Stimulated activated naive CD4-positive, alpha-beta T cell (primary cell): ENCODE measurements around the gene PEX26.
"Not testable (repeated sequence)": the region's sequence is repeated elsewhere in the genome, so short reads cannot be mapped to it uniquely, and the experiment has no call there.

ENCODE experiments used
- DNase-seq, 6 experiments: peaks; one replicate each; lab custom pipeline; 2025; lab: John Stamatoyannopoulos, UW

PEX26 gene

DNA sequence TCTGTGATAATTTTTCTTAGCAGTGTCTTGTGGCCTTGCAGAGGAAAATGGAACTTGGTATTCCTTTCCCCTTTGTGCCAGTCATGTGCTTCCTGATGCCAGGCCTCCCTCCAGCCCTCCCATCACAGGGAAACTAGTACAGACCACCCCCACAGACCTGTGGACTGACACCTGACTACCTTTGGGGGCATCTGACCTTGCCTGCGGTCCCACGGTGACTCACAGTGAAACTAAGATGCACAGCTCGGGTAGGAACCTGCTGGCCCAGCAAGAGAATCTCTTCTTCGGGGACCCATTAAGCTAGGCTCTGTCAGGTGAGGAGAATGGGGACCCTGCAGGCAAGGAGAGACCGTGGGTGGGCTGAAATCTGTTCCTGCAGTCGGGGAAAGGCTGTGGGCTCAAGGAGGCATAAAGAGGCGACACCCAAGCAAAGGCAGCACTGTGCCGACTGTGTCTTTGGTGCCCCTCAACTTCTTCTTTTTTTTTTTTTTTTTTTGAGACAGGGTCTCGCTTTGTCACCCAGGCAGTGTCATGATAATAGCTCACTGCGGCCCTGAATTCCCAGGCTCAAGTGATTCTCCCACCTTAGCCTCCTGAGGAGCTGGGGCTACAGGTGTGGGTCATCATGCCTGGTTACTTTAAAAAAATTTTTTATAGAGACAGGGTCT lies 20.8 kb upstream of the PEX26 start:
- no peak for DNase-seq

DNA sequence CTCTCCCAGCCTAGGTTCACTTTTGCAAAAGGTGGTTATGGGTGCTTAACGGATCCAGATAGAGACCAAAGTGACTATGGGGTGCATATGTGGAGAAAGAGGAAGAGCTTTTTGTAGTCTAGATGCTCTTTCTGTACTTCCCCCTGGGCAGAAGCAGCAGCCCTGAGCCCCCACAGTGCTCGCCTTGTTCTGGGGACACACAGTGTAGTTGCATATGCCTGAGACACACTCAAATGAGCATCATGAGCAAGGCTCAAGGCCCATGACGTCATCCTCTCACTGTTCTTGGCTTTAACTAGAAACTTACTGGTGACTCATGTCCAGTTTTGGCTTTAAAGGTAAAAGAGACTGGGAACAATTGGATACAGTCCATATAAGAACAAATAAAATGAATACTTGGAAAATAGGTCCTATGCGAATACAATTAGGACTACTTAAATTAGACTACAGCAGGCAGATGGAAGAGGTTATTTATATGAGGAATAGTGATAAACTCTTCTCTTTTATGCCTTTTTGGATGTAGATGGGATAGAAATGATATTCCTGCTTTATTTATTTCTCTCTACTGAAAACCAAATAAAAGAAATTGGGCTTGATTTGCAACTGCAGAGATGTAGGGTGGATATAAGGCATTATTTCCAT lies 20.1 kb upstream of the PEX26 start:
- DNase-seq = no peak

DNA sequence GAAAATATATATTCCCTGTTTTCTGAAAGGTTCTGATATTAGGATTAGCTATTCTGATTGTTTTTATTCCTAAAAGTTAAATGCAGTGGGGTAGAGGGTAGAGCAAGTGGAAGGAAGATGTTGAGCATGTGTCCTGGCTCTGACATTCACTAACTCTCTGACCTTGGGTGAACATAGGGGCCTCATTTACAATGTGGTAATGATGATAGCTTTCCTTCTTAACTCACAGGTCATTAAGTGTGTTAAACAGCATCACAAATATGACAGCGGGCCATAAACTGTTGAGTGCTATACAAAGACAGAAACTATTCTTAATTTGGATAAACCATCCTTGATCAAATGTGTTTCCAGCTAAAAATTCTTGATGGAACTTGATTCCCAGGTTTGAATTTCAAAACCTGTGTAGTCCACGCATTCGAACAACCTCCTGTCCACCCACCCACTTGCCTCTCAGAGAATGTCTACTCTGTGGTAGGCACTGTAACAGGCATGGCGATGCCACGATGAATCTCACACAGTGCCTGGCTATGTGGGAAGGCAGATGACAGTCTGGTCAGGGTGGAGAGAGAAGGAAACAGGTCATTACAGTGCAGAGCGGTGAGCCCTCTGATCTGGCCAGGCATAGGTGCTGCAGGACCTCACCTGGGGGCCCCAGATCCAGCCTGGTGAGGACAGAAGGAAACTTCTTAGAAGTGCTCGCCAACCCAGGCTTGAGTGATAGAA lies 19.3 kb upstream of the PEX26 start:
- DNase-seq = no peak

DNA sequence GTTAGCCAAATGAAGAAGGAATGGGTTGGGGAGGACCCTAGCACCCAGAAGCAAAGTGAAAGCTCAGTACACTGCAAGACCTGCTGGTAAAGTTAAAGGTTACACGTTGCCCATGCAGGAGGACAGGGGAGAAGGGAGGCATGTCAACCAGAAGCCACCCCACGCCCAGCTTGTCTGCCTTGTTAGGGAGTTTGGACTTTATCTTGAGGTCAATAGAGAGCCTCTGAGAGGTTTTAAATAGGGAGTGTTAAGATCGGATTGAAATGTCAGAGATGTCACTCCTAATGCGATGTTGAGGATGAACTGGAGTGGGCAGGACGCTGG lies 18.7 kb upstream of the PEX26 start:
- DNase-seq = no peak

DNA sequence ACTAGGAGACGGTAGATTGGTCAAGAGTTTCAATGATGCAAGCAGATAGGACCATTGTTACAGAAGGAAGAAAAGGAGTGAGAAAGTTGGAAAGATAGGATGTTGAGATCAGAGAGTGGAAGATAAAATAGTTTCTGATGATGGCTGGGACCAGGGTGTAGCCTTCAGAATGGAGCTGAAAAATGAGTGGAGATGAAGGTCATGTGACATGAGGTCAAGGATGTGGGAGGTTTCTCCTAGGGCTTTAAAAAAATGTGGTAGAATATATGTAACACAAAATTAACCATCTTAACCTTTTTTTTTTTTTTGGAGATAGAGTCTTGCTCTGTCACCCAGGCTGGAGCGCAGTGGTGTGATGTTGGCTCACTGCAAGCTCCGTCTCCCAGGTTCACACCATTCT lies 18.3 kb upstream of the PEX26 start:
- DNase-seq = no peak

DNA sequence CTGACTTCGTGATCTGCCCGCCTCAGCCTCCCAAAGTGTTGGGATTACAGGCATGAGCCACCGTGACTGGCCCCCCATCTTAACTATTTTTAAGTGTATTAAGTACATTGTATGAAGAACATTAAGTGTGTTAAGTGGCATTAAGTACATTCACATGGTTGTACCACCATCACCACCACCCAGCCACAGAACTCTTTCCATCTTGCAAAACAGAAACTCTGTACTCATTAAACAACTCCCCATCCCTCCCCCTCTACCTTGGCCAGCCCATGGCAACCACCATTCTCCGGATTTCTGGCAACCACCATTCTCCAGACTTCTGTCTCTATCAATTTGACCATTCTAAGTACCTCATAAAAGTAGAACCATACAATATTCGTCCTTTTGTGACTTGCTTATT lies 17.8 kb upstream of the PEX26 start:
- no peak for DNase-seq

DNA sequence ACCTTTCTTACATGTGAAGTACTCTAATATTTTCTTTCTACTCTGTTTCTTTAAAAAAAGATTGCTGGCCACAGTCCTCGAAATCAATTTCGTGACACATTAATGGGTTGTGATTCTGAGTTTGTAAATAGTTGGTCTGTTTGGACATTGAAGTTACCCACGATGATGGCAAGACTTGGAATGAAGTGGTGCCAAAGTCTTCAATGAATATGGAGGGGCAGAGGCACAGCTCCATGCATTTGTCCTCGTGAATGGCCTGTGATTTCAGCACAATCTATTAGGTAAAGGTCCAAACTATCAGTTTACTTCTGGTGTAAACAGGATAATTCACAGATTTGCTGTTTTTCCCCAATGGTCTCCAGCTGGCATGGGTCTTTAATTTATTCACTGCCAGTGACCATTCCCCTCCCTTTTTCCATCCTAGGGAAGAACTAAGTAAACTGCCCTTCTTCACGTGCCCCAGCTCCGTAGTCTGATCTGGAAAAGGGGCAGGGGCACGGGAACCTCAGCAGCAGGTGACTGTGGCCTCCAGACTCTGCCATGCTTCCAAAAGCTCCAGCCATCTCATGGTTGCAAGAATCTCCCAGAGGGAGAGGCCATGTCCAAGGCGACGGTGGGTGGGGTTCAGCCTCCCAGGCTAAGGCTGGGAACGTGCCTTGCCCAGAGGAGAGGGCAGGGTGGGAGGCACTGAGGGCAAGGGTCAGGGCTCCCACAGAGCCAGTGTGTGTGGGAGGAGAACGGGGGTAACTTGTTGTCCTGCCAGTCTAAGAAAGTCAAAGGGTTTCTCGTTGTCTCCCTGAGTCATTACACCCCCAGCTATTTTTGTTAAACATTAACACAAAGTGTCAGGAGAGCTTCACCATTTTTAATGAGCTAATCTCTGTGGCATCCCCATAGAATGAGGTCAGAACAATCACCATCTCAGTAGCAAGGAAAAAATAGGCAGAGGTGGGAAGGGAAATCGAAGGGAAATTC lies 16.9 kb upstream of the PEX26 start:
- no peak for DNase-seq

DNA sequence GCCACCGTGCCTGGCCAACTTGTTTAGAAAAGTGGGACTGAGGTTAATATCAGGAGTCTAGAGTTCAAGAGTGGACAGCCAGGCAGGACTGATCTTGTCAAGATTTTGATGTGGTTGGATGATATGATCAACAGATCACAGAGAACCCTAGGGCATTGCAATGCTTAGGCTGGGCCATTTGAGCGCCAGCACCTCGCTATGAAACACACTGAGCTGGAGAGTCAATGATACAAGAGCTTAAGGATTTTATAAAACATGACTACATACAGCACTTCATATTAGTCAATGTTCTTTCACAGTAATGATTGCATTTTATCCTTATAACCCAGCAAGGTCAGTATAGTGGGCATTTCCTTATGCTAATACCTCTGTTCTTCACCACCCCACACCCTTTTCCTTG lies 15.4 kb upstream of the PEX26 start:
- no peak for DNase-seq

DNA sequence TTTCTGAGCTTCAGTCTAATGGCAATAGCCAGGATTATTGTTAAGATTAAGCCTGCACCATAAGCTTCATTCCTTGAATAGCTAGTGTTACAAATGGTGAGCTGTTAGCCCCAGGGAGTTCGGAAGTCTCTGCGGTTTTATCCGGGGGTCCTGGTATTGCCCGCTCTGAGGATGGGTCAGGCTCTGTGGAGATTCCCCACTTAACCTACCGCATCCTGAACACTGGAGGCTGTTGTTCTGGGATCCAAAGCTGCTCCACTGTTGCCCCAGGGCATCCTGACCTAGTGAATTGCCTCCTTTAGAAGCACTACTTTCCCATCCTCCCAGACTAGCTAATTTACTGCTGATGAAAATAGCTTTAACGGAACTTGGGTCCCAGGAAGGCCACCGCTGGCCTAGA lies 14.5 kb upstream of the PEX26 start:
- no peak for DNase-seq

DNA sequence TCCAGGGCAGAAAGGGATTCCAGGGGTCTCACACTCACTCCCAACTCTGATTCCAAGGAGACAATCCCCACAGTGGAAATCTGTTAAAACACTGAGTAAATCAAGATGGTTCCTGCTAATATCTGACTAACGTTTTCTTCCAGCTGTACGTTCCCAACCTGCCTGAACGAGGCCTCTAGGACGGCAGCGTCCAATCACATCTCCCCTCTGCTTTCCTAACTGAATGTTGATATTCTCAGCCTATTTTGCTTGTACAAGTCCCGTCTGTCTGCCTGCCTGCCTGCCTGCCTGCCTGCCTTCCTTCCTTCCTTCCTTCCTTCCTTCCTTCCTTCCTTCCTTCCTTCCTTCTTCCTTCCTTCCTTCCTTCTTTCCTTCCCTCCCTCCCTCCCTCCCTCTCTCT lies 14.1 kb upstream of the PEX26 start:
- not testable (repeated sequence) for DNase-seq

DNA sequence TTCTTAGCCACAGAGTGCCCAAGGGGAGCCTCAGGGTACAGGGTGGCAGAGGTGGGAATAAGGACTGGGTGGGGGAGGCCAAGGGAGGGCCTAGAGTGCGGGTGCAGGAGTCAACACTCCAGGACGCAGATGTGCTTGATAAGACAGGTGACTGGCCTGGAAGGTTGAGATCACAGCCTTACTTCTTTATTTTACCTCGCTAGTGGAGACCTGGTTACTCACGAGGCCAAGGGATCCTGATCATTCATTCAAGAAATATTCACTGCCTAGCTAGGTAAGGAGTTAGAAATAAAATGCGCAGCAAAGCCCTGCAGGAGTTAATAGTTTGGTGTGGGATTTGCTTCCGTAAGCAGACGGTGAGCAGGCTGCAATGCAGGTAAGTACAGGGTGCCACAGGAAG lies 13.2 kb upstream of the PEX26 start:
- no peak for DNase-seq

DNA sequence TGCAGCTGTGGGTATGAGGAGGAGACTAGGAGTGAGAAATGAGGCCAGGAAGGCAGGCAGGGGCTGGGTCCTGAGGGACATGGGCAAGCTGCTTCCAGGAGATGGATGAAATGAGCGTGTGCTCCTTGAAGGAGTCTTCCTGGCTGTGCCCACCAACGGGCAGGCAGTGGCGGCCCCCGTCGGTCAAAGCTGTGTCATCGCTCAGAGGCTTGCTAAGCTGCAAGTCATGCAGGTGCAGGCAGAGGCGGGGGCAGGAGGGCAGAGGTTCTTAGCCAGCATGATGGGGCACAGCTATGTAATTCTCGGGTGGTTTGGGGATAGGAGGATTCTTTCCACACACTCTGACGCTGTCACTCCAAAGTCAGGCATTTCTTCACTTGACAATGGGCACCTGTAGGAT lies 12.5 kb upstream of the PEX26 start:
- DNase-seq = no peak

DNA sequence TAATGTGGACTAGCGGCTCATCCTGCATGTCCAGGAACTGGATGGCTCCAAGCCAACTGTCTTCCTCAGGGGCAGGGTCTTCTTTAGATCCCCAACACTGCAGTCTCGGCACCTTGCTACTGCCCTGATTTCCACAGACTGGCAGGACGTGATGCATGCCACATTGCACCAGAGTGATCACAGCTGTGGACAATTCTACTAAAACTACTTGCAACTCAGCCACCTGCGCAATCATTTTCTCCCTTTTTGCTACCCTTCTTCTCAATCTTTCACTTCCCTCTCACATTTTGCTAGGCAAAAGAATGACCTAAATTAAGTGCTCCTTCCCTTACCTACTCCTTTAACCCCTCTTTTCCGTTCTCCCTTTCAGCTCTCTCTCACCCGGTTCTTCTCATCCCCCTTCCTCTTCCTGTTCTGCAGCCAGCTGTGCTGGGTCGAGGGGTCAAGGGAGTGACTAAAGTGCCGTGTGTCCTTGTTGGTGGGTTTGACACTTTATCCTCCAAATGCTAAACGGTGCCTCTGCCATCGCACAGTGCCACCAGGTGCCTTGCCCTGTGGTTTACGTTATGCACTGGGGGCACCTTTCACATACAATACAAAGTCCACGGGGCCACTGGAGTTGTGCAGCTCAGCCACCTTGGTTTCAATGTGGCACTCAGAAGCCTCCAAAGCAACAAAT lies 11.5 kb upstream of the PEX26 start:
- no peak for DNase-seq

DNA sequence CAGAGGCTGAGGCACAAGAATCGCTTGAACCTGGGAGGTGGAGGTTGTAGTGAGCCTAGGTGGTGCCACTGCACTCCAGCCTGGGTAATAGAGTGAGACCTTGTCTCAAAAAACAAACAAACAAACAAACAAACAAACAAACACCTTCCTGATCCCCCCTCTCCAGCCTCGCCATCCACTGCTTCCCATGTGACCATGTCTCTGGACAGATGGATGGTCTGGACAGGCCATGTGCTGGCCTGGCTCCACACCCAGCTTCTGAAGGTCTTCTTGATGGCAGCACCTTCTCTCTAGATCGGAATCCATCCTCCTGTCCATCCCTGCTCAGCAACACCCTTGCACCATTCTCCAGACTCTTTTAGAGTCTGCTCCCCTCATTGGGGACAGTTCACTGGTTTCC lies 10.7 kb upstream of the PEX26 start:
- DNase-seq = no peak

DNA sequence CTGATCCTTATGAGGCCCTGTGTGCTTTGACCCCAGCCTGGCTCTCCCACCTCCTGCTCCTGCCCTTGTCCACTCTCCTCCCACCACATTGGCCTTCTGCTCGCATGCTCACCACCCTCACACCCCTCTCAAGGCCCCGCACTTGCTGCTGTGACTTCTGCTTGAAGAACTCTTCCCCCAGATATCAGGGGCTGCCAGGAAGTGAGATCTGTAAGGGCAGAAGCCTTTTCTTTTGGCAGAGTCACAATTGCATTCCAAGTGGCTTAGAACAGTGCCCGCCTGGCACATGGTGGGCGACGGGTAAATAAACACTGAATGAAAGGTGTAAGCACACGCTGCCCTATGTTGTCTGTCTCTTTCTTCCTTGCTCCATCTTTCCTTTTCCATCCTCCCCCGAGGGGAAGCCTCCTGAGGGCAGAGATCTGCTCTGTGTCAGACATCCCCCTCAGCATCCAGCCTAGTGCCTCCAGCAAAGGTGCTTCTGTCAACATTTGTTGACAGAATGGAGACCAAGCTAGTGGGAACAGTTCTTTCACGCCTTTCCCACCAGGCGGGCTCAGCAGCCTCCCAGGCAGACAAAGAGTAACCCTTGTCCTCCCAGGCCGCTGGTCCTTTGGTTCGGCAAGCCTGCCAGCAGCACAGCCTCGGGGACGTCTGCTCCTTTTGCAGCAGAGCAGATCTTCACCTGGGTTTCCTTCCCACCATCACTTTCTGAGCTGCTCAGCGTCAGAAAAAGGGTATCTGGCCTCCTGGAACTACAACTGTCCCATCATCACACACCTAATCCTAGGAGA lies 10.0 kb upstream of the PEX26 start:
- DNase-seq = no peak

DNA sequence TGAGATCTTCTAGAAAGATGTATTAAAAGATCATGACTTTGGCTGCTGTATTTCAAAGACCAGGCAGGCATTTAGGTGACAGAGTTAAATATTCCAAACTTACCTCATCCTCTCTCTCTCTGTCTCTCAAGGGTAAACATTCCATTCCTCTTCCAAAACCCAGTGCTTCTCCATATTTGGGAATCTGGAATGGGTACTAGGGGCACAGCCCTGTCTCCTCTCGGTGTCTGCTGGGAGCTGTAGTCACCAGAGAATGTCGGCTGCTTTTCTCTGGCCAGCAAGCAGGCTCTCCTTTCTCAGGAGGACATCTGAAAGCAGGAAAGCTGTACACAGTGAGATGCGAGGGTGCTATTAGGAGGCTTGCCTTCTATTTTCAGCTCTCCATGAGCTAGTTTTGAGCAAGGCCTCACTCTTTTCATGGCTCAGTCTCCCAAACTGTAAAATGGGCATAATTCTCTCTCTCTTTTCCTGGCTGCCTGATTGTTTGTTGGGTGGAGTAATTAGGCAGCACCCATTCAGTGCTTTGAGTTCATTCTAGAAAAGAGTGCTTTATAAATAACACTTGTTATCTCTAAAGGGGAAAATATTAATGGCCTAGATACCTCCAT lies 9.3 kb upstream of the PEX26 start:
- DNase-seq = no peak

DNA sequence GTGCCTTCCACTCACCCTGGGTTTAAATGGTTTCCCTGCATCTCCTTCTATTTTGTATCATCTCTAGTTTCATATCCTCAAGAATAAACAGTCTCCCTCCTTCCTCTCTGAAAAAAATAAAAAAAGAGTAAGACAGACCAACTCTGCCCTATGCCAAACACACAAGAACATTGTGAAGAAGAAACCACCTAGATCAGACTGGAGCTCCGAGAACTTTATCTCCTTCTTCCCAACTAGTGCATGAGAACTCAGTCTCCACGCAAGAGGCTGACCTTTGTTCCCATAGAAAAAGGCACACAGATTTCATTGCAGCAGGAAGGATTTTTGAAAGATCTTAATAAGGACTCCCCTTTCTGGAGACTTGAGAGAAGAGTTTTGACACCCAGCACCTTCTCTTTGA lies 8.7 kb upstream of the PEX26 start:
- DNase-seq = no peak

DNA sequence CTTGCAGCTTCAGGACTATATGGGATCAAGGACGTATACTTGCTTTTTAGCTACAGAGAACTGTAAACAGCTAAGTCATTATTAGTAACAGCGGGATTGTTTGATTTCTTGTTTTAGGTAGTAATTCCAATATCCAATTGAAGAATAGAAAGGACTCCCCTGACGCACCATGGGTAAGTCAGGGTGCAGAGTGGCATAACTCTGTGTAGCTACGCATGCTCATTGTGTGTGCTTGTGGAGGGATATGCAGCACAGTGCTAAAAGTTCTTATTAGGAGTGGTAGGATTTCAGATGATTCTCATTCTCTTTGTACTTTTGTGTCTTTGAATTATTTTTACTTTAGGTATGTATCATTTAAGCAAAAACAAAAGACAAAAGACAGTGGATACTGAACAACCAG lies 7.7 kb upstream of the PEX26 start:
- no peak for DNase-seq

DNA sequence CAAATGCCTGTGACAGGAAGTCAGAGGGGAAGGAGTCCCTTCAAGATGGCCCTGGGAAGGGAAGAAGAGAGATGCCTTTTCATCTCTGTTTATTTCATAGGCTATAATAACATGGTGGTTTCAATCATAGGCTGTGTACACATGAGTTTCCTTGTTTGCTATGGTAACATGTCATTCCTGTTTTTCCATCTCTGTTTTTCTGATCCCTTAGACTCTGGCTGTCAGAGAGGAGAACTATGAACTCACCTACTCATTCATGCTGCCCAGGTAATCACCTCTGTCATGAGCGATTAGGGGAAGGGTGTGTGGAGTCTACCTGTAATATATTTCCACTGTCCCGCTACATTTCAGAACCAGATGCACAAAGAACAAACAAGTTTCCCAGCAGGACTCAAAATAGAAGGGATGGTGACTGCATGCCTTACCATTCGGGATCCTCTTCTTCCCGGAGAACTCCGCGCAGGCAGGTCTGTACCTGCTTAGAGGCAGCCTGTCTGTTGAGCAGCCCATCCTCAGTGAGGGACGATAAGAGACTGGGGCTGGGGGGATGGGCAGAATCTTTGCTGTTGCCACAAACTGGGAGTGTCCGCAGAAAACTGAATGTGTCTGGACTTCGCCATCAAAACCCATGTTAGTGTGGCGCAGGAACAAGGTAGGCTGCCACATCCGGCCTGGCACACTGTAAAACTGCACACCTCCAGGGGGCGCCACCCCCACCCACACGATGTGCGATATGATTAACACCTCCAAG lies 7.1 kb upstream of the PEX26 start:
- DNase-seq = no peak
